IMR-90 (cell line): ENCODE measurements around the gene PDE4B. TPM values are rescaled to one million over a fixed set of nuclear protein-coding genes. Genes with fewer than 3 reads are reported as not detected.

Source experiments
- ATAC-seq: fragments of 200-7000 bp; cut with Tn5 transposase; 2 replicates; pipeline ENCODE4 v1.9.1; 2020; ENCODE audit warnings: low read depth, mild to moderate bottlenecking, moderate library complexity
- BruUV-seq: library from RNA; stranded (reverse); fragments of 400-500 nt; replicated peaks from 2 replicates; lab custom pipeline; 2021; lab: Mats Ljungman, UMichigan
- CTCF ChIA-PET: fragments of 300-600 bp; formaldehyde crosslinking; extraction: SDS; loops from one replicate; lab custom pipeline; 2021; ENCODE audit warnings: antibody characterized with exemption; lab: Yijun Ruan, JAX
- POLR2A ChIA-PET: fragments of 300-600 bp; sonication (Branson Sonifier 250); formaldehyde crosslinking; loops from one replicate; lab custom pipeline; 2022; ENCODE audit warnings: antibody characterized with exemption; ENCODE audit not compliant: unreplicated experiment; lab: Charles Lee
- DNase-seq: peaks from one replicate; pipeline ENCODE4 v3.0.0; 2013
- H2AFZ ChIP-seq: replicated peaks from 2 replicates; pipeline ENCODE3; 2013; ENCODE audit warnings: low read length, mild to moderate bottlenecking; ENCODE audit not compliant: poor library complexity
- H2AK5ac ChIP-seq: 2 replicates; pipeline ENCODE4 v1.6.1; 2013; ENCODE audit warnings: low read depth, low read length, inconsistent platforms
- H2AK9ac ChIP-seq: replicated peaks from 2 replicates; pipeline ENCODE3; 2013; ENCODE audit warnings: mild to moderate bottlenecking, low read depth, low read length, moderate library complexity; ENCODE audit not compliant: poor library complexity
- H2BK120ac ChIP-seq: 2 replicates; pipeline ENCODE4 v1.6.1; 2013; ENCODE audit warnings: low read depth, low read length, inconsistent platforms
- H2BK15ac ChIP-seq: 3 replicates; pipeline ENCODE4 v1.6.1; 2013; ENCODE audit warnings: low read depth, low read length, inconsistent platforms
- H2BK20ac ChIP-seq: 2 replicates; pipeline ENCODE4 v1.6.1; 2013; ENCODE audit warnings: low read depth, mild to moderate bottlenecking, inconsistent platforms, low read length, moderate library complexity
- H2BK5ac ChIP-seq: 2 replicates; pipeline ENCODE4 v1.6.1; 2013; ENCODE audit warnings: mild to moderate bottlenecking, low read depth, low read length, inconsistent platforms; ENCODE audit not compliant: poor library complexity, severe bottlenecking
- H3K14ac ChIP-seq: replicated peaks from 2 replicates; pipeline ENCODE4 v1.6.1; 2013; ENCODE audit warnings: low read depth, low read length, inconsistent platforms
- H3K18ac ChIP-seq: 2 replicates; pipeline ENCODE4 v1.6.1; 2013; ENCODE audit warnings: low read depth, low read length, control low read depth
- H3K23ac ChIP-seq: 2 replicates; pipeline ENCODE4 v1.6.1; 2013; ENCODE audit warnings: low read depth, low read length, inconsistent platforms
- H3K27ac ChIP-seq: 2 replicates; pipeline ENCODE4 v1.5.1; 2013; ENCODE audit warnings: mild to moderate bottlenecking, control low read depth, low read length; ENCODE audit not compliant: insufficient read depth
- H3K27me3 ChIP-seq: 2 replicates; pipeline ENCODE4 v1.6.1; 2013; ENCODE audit warnings: low read length; ENCODE audit not compliant: control insufficient read depth, insufficient read depth
- H3K36me3 ChIP-seq: 2 replicates; pipeline ENCODE4 v1.6.1; 2013; ENCODE audit warnings: low read length, mixed read lengths; ENCODE audit not compliant: control insufficient read depth, insufficient read depth
- H3K4ac ChIP-seq: 2 replicates; pipeline ENCODE4 v1.6.1; 2013; ENCODE audit warnings: low read depth, low read length, inconsistent platforms
- H3K4me1 ChIP-seq: 2 replicates; pipeline ENCODE4 v1.6.1; 2013; ENCODE audit warnings: low read length, mixed read lengths; ENCODE audit not compliant: control insufficient read depth, insufficient read depth
- H3K4me2 ChIP-seq: 2 replicates; pipeline ENCODE4 v1.6.1; 2013; ENCODE audit warnings: low read depth, mild to moderate bottlenecking, control low read depth, low read length, moderate library complexity
- H3K4me3 ChIP-seq: 2 replicates; pipeline ENCODE4 v1.5.1; 2013; ENCODE audit warnings: low read depth, mild to moderate bottlenecking, control low read depth, low read length, moderate library complexity; ENCODE audit not compliant: insufficient read depth
- H3K56ac ChIP-seq: 2 replicates; pipeline ENCODE4 v1.6.1; 2013; ENCODE audit warnings: low read length, inconsistent platforms; ENCODE audit not compliant: insufficient read depth; ENCODE audit errors: extremely low read depth
- H3K79me1 ChIP-seq, 2 experiments: 2 replicates each; pipeline ENCODE4 v1.6.1; 2013; ENCODE audit warnings: low read length in 2 of 2, inconsistent platforms in 1 of 2, low read depth in 1 of 2
- H3K9ac ChIP-seq: 2 replicates; pipeline ENCODE4 v1.6.1; 2013; ENCODE audit warnings: low read depth, low read length, control low read depth
- H3K9me1 ChIP-seq: 2 replicates; pipeline ENCODE4 v1.6.1; 2013; ENCODE audit warnings: low read length, inconsistent platforms; ENCODE audit not compliant: insufficient read depth
- H3K9me3 ChIP-seq: 2 replicates; pipeline ENCODE4 v1.6.1; 2013; ENCODE audit warnings: low read length; ENCODE audit not compliant: control insufficient read depth, insufficient read depth
- H4K20me1 ChIP-seq: 2 replicates; pipeline ENCODE4 v1.6.1; 2013; ENCODE audit warnings: low read length, inconsistent platforms; ENCODE audit not compliant: insufficient read depth
- H4K5ac ChIP-seq: 2 replicates; pipeline ENCODE4 v1.6.1; 2013; ENCODE audit warnings: mild to moderate bottlenecking, low read depth, low read length, control low read depth
- H4K8ac ChIP-seq, 2 experiments: 2 replicates each; pipeline ENCODE4 v1.6.1; 2013; ENCODE audit warnings: low read depth in 2 of 2, low read length in 2 of 2, control low read depth in 1 of 2, inconsistent platforms in 1 of 2
- H4K91ac ChIP-seq: 2 replicates; pipeline ENCODE4 v1.6.1; 2013; ENCODE audit warnings: low read depth, low read length, inconsistent platforms; ENCODE audit not compliant: insufficient read depth
- BHLHE40 ChIP-seq: fragments of 150-350 bp; IDR thresholded peaks from 2 replicates; pipeline ENCODE4 v1.6.1; 2016; ENCODE audit warnings: mild to moderate bottlenecking, low read depth, low read length
- CEBPB ChIP-seq: IDR thresholded peaks from 2 replicates; pipeline ENCODE4 v1.6.1; 2012; ENCODE audit warnings: low read depth, low read length, improper control_type of control experiment
- CHD1 ChIP-seq: IDR thresholded peaks from 2 replicates; pipeline ENCODE4 v1.6.1; 2012; ENCODE audit warnings: low read depth, low read length, improper control_type of control experiment
- FOS ChIP-seq: fragments of 150-350 bp; IDR thresholded peaks from 2 replicates; pipeline ENCODE4 v1.6.1; 2016; ENCODE audit warnings: low read depth, low read length
- MAFK ChIP-seq: IDR thresholded peaks from 2 replicates; pipeline ENCODE4 v1.6.1; 2012; ENCODE audit warnings: low read depth, low read length, improper control_type of control experiment
- MAZ ChIP-seq: IDR thresholded peaks from 2 replicates; pipeline ENCODE4 v1.6.1; 2012; ENCODE audit warnings: low read depth, mild to moderate bottlenecking, low read length, improper control_type of control experiment, moderate library complexity, borderline replicate concordance
- MXI1 ChIP-seq: IDR thresholded peaks from 2 replicates; pipeline ENCODE4 v1.6.1; 2012; ENCODE audit warnings: low read depth, mild to moderate bottlenecking, low read length, moderate library complexity, borderline replicate concordance
- NFE2L2 ChIP-seq: fragments of 150-350 bp; IDR thresholded peaks from 2 replicates; pipeline ENCODE4 v1.6.1; 2016; ENCODE audit warnings: low read depth, mild to moderate bottlenecking, low read length
- POLR2A ChIP-seq: IDR thresholded peaks from 2 replicates; pipeline ENCODE4 v1.6.1; 2012; ENCODE audit warnings: mild to moderate bottlenecking, low read depth, low read length
- RAD21 ChIP-seq: IDR thresholded peaks from 2 replicates; pipeline ENCODE4 v1.6.1; 2012; ENCODE audit warnings: low read length, improper control_type of control experiment
- RCOR1 ChIP-seq: IDR thresholded peaks from 2 replicates; pipeline ENCODE4 v1.6.1; 2012; ENCODE audit warnings: mild to moderate bottlenecking, low read length, improper control_type of control experiment; ENCODE audit not compliant: insufficient replicate concordance
- RFX5 ChIP-seq: IDR thresholded peaks from 2 replicates; pipeline ENCODE4 v1.8.0; 2012; ENCODE audit warnings: low read depth, mild to moderate bottlenecking, low read length, moderate library complexity
- SMC3 ChIP-seq: fragments of 150-350 bp; IDR thresholded peaks from 2 replicates; pipeline ENCODE4 v1.6.1; 2016; ENCODE audit warnings: low read depth, mild to moderate bottlenecking, antibody characterized with exemption, low read length, moderate library complexity
- WGBS, 2 experiments: methylation state at CpG; one replicate each; pipeline versions ENCODE4 v1.1.5 to v1.1.7; 2013; ENCODE audit warnings: missing lambda C conversion rate in 2 of 2; ENCODE audit not compliant: insufficient read length in 1 of 2; ENCODE audit errors: extremely low coverage in 2 of 2; 5-methylcytosine and 5-hydroxymethylcytosine counted together
- dilution Hi-C: fragments of 300-500 bp; cut with HindIII; formaldehyde crosslinking; loops from one replicate; pipeline ENCODE4 v1.14.3; 2018; ENCODE audit warnings: low sequenced_read_pairs; ENCODE audit not compliant: unreplicated experiment
- in situ Hi-C: fragments of 300-500 bp; cut with MboI; formaldehyde crosslinking; loops from 3 replicates; pipeline ENCODE4 v1.14.3; 2019; ENCODE audit warnings: low sequenced_read_pairs, inconsistent platforms, mixed read lengths
- intact Hi-C: fragments of 100-400 bp; cut with micrococcal nuclease; formaldehyde crosslinking; loops from 2 replicates; pipeline ENCODE4 v1.10.0; 2022
- polyA plus RNA-seq, 3 experiments: library from polyadenylated mRNA; depleted of rRNA; stranded (reverse); fragments of >200 nt; gene quantifications; 2 replicates each; pipeline ENCODE4 v1.2.3, GENCODE V29; 2012; ENCODE audit warnings: low replicate concordance in 1 of 3
- total RNA-seq: library from RNA; depleted of rRNA; stranded (reverse); fragments of >200 nt; gene quantifications from 2 replicates; pipeline ENCODE4 v1.2.3, GENCODE V29; 2012
- TF ChIP-seq, protein P1 (sequence below): fragments of 150-350 bp; IDR thresholded peaks from 2 replicates; pipeline ENCODE4 v1.6.1; 2016; ENCODE audit warnings: low read depth, mild to moderate bottlenecking, low read length, moderate library complexity, borderline replicate concordance
- TF ChIP-seq, protein P2 (sequence below): fragments of 150-350 bp; IDR thresholded peaks from 2 replicates; pipeline ENCODE4 v1.6.1; 2017; ENCODE audit warnings: mild to moderate bottlenecking, antibody characterized with exemption, low read length, low read depth
- TF ChIP-seq, protein P3 (sequence below): conservative IDR thresholded peaks from 2 replicates; pipeline ENCODE4 v1.5.1; 2012; ENCODE audit warnings: mild to moderate bottlenecking, low read depth, low read length, improper control_type of control experiment

PDE4B gene
- total and polyA plus RNA-seq, 2 of the 4 experiments (the other 2 are of a cell fraction), result 5.8 to 21.3 TPM

DNA sequence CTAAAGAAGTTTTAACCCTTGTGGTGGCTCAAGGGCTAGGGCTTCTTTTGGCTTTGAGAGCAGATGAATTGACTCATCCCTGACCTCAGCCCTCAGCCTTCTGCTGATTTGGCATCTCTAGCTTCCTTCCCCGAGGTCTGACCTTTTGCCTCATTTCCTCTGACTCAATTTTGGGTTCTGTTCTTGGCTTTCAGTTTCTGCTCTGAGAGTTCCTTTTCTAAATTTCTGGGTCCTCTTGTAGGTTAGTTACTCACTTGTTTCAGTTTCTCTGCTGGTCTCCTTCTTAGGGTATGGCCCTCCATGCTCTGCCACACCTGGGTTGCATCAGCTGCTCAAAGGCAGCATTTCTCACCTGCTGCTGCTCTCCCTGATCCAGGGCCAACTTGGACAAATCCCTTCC, 19.4 kb downstream of the PDE4B start:
- 0 out of 2 replicates have a peak, but pooled peaks cover 2% of the 10 kb centered on the region for H3K9me1 ChIP-seq
- H4K8ac ChIP-seq, result peak overlapping the region; percentile 33 to 72; a peak in 2 of 4 replicates
- peak overlapping the region; percentile 84 for H4K5ac ChIP-seq
- peak overlapping the region; percentile 49; the same call in 2 of the 3 replicates for H2BK15ac ChIP-seq
- peak overlapping the region; percentile 21 for H3K56ac ChIP-seq
- ChIA-PET POLR2A (interaction anchor here (0.7 kb wide), 1 partner anchor 9 kb away, joined by 4 read pairs; no protein-coding TSS in a partner anchor), CTCF (no interaction called here)
- H4K91ac ChIP-seq, result peak overlapping the region; percentile 79
- peak overlapping the region; percentile 56 for H3K27ac ChIP-seq
- H3K79me1 ChIP-seq, result no peaks in the 10 kb centered on the region
- H3K4me3 ChIP-seq, result no peak overlapping the region; the same call in 1 of the 2 replicates
- H3K4ac ChIP-seq, result peak overlapping the region; percentile 83
- dilution Hi-C loops (no loop called here), intact Hi-C loops (no loop called here), in situ Hi-C loops (loop anchor here (25.0 kb wide), 1 partner anchor 1125 kb away; no protein-coding TSS in a partner anchor)
- peak overlapping the region; percentile 59 for H2AK9ac ChIP-seq
- DNase-seq, result peak; percentile 95
- no peak overlapping the region for H3K9ac ChIP-seq
- peak overlapping the region; percentile 38; the same call in 1 of the 2 replicates for H2AK5ac ChIP-seq
- H2BK5ac ChIP-seq, result peak overlapping the region; percentile 74
- H3K27me3 ChIP-seq, result no peaks in the 10 kb centered on the region
- BruUV-seq, result no TSS peak
- no peaks in the 10 kb centered on the region for H3K9me3 ChIP-seq
- H3K14ac ChIP-seq, result peak overlapping the region; percentile 82
- no peaks in the 10 kb centered on the region for H4K20me1 ChIP-seq
- TF ChIP-seq CEBPB (peak; percentile 45; the same call in 1 of the 2 replicates), RAD21 (peak; percentile 21; the same call in 1 of the 2 replicates), RFX5 (no peak), FOS (peak; percentile 59), NFE2L2 (no peak), MAZ (no peak), RCOR1 (no peak), POLR2A (no peak), MXI1 (no peak), BHLHE40 (no peak), SMC3 (no peak), MAFK (peak; percentile 90), CHD1 (no peak)
- TF ChIP-seq, protein P1, sequence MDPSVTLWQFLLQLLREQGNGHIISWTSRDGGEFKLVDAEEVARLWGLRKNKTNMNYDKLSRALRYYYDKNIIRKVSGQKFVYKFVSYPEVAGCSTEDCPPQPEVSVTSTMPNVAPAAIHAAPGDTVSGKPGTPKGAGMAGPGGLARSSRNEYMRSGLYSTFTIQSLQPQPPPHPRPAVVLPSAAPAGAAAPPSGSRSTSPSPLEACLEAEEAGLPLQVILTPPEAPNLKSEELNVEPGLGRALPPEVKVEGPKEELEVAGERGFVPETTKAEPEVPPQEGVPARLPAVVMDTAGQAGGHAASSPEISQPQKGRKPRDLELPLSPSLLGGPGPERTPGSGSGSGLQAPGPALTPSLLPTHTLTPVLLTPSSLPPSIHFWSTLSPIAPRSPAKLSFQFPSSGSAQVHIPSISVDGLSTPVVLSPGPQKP, result no peak
- TF ChIP-seq, protein P2, sequence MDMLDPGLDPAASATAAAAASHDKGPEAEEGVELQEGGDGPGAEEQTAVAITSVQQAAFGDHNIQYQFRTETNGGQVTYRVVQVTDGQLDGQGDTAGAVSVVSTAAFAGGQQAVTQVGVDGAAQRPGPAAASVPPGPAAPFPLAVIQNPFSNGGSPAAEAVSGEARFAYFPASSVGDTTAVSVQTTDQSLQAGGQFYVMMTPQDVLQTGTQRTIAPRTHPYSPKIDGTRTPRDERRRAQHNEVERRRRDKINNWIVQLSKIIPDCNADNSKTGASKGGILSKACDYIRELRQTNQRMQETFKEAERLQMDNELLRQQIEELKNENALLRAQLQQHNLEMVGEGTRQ, result no peak
- TF ChIP-seq, protein P3, sequence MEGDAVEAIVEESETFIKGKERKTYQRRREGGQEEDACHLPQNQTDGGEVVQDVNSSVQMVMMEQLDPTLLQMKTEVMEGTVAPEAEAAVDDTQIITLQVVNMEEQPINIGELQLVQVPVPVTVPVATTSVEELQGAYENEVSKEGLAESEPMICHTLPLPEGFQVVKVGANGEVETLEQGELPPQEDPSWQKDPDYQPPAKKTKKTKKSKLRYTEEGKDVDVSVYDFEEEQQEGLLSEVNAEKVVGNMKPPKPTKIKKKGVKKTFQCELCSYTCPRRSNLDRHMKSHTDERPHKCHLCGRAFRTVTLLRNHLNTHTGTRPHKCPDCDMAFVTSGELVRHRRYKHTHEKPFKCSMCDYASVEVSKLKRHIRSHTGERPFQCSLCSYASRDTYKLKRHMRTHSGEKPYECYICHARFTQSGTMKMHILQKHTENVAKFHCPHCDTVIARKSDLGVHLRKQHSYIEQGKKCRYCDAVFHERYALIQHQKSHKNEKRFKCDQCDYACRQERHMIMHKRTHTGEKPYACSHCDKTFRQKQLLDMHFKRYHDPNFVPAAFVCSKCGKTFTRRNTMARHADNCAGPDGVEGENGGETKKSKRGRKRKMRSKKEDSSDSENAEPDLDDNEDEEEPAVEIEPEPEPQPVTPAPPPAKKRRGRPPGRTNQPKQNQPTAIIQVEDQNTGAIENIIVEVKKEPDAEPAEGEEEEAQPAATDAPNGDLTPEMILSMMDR, result no peak
- peak overlapping the region; percentile 77 for H2BK20ac ChIP-seq
- peak overlapping the region; percentile 81 for H3K18ac ChIP-seq
- H3K36me3 ChIP-seq, result no peaks in the 10 kb centered on the region
- ATAC-seq, result peak; percentile 97
- peak overlapping the region; percentile 74; the same call in 1 of the 2 replicates for H3K23ac ChIP-seq
- peaks cover 3% of the 10 kb centered on the region for H3K4me1 ChIP-seq
- peak overlapping the region; percentile 91 for H3K4me2 ChIP-seq
- peak overlapping the region; percentile 56 for H2AFZ ChIP-seq
- peak overlapping the region; percentile 90 for H2BK120ac ChIP-seq
- WGBS, 2 experiments, result 0% methylated on average over 1 of the region's 1 CpG; no CpG with 5 or more reads in 1 of the 2 experiments
